GM12878 (cell line): ENCODE data around the gene NFKBIE. TPM values are rescaled to one million over a fixed set of nuclear protein-coding genes. Genes with fewer than 3 reads are reported as not detected.
A peak's percentile ranks its signal among the peaks of the same experiment; 100 is the strongest.

ENCODE experiments used
- ATAC-seq: fragments of 200-7000 bp; cut with Tn5 transposase; 3 replicates; pipeline ENCODE4 v1.9.1; 2020; ENCODE audit warnings: mild to moderate bottlenecking, moderate library complexity
- BruUV-seq: library from RNA; stranded (reverse); fragments of 400-500 nt; replicated peaks from 2 replicates; lab custom pipeline; 2021; lab: Mats Ljungman, UMichigan
- CTCF ChIA-PET: fragments of 300-600 bp; sonication (Branson Sonifier 250); formaldehyde crosslinking; extraction: SDS; loops from one replicate; lab custom pipeline; 2021; ENCODE audit warnings: inconsistent platforms; lab: Yijun Ruan, JAX
- POLR2A ChIA-PET: fragments of 350-600 bp; formaldehyde crosslinking; extraction: SDS; loops from one replicate; lab custom pipeline; 2021; ENCODE audit warnings: inconsistent platforms; lab: Charles Lee
- RAD21 ChIA-PET: fragments of 300-600 bp; sonication (Branson Sonifier 250); formaldehyde crosslinking; loops from one replicate; lab custom pipeline; 2023; ENCODE audit warnings: antibody characterized with exemption; ENCODE audit not compliant: unreplicated experiment; lab: Charles Lee
- SMC1A ChIA-PET: fragments of 300-600 bp; sonication (Branson Sonifier 250); formaldehyde crosslinking; loops from one replicate; lab custom pipeline; 2023; ENCODE audit not compliant: unreplicated experiment, uncharacterized antibody; lab: Charles Lee
- DNase-seq: peaks from one replicate; pipeline ENCODE4 v3.0.0-alpha.2; 2011; ENCODE audit warnings: low read depth, low spot score
- FAIRE-seq: peaks from 3 replicates; lab custom pipeline; 2011; peaks lifted over from hg19 to GRCh38; lab: Jason Lieb, UNC
- H2AFZ ChIP-seq: 2 replicates; pipeline ENCODE4 v1.6.0; 2011; ENCODE audit warnings: low read depth, low read length, control low read depth; ENCODE audit not compliant: control insufficient read depth
- H3K27ac ChIP-seq: 2 replicates; pipeline ENCODE4 v1.5.1; 2011; ENCODE audit warnings: control low read depth; ENCODE audit not compliant: control insufficient read depth, insufficient read depth
- H3K27me3 ChIP-seq, 2 experiments: replicated peaks in 1 of 2; 2 replicates each; pipeline versions ENCODE4 v1.6.0 to v1.6.1; 2011; ENCODE audit warnings: low read length in 1 of 2; ENCODE audit not compliant: control insufficient read depth in 2 of 2, insufficient read depth in 2 of 2
- H3K36me3 ChIP-seq, 2 experiments: 2 replicates each; pipeline ENCODE4 v1.5.1; 2011; ENCODE audit warnings: low read length in 1 of 2; ENCODE audit not compliant: control insufficient read depth in 2 of 2, insufficient read depth in 2 of 2
- H3K4me1 ChIP-seq: 2 replicates; pipeline ENCODE4 v1.6.1; 2011; ENCODE audit warnings: mild to moderate bottlenecking, low read length, moderate library complexity, mixed read lengths; ENCODE audit not compliant: control insufficient read depth, insufficient read depth
- H3K4me2 ChIP-seq: 2 replicates; pipeline ENCODE4 v1.6.0; 2011; ENCODE audit warnings: control low read depth; ENCODE audit not compliant: control insufficient read depth, insufficient read depth
- H3K4me3 ChIP-seq: fragments of 200-600 bp; sonication (generic); 2 replicates; pipeline ENCODE4 v1.5.1; 2016
- H3K79me2 ChIP-seq: 2 replicates; pipeline ENCODE4 v1.6.0; 2011; ENCODE audit warnings: low read length; ENCODE audit not compliant: control insufficient read depth, insufficient read depth
- H3K9ac ChIP-seq: 2 replicates; pipeline ENCODE4 v1.8.0; 2011; ENCODE audit warnings: low read length, control low read depth, mixed read lengths; ENCODE audit not compliant: control insufficient read depth, insufficient read depth
- H3K9me3 ChIP-seq: replicated peaks from 3 replicates; pipeline ENCODE4 v1.5.1; 2011; ENCODE audit warnings: mild to moderate bottlenecking, low read length; ENCODE audit not compliant: control insufficient read depth, insufficient read depth
- H4K20me1 ChIP-seq: 2 replicates; pipeline ENCODE4 v1.6.0; 2011; ENCODE audit not compliant: control insufficient read depth, insufficient read depth
- BACH1 ChIP-seq: fragments of 450-650 bp; IDR thresholded peaks from 2 replicates; pipeline ENCODE4 v1.6.1; 2017; ENCODE audit warnings: mild to moderate bottlenecking, borderline replicate concordance
- BCL11A ChIP-seq: IDR thresholded peaks from 2 replicates; pipeline ENCODE4 v1.6.1; 2011; ENCODE audit warnings: low read depth, low read length
- CHD2 ChIP-seq: IDR thresholded peaks from 2 replicates; pipeline ENCODE4 v1.6.1; 2011; ENCODE audit warnings: low read depth, low read length, improper control_type of control experiment, borderline replicate concordance
- CREB1 ChIP-seq: IDR thresholded peaks from 2 replicates; pipeline ENCODE4 v1.6.1; 2012; ENCODE audit warnings: low read depth, mild to moderate bottlenecking, inconsistent platforms
- IKZF1 ChIP-seq: fragments of 450-650 bp; conservative IDR thresholded peaks from 2 replicates; pipeline ENCODE4 v1.6.1; 2017; ENCODE audit warnings: antibody characterized with exemption, mild to moderate bottlenecking
- POLR2A ChIP-seq: IDR thresholded peaks from 2 replicates; pipeline ENCODE4 v1.6.1; 2011; ENCODE audit warnings: low read depth, mild to moderate bottlenecking, low read length
- POLR2AphosphoS5 ChIP-seq: IDR thresholded peaks from 2 replicates; pipeline ENCODE4 v1.6.1; 2011; ENCODE audit warnings: mild to moderate bottlenecking, low read length, inconsistent platforms
- POU2F2 ChIP-seq: IDR thresholded peaks from 3 replicates; pipeline ENCODE4 v1.6.1; 2011; ENCODE audit warnings: low read depth, mild to moderate bottlenecking, low read length, borderline replicate concordance
- SMAD5 ChIP-seq: IDR thresholded peaks from 2 replicates; pipeline ENCODE4 v1.6.1; 2016; ENCODE audit warnings: antibody characterized with exemption, low read depth
- SP1 ChIP-seq: IDR thresholded peaks from one replicate; pipeline ENCODE4 v1.6.1; 2011; ENCODE audit warnings: low read depth, low read length
- SUZ12 ChIP-seq: fragments of 200-600 bp; sonication (generic); IDR thresholded peaks from one replicate; pipeline ENCODE4 v1.6.1; 2018; ENCODE audit warnings: antibody characterized with exemption, mild to moderate bottlenecking; ENCODE audit not compliant: unreplicated experiment
- TCF7 ChIP-seq: IDR thresholded peaks from 2 replicates; pipeline ENCODE4 v1.6.1; 2014; ENCODE audit warnings: antibody characterized with exemption, borderline replicate concordance
- WRNIP1 ChIP-seq: IDR thresholded peaks from 2 replicates; pipeline ENCODE4 v1.6.1; 2011; ENCODE audit warnings: low read depth, low read length, improper control_type of control experiment, borderline replicate concordance
- WGBS: methylation state at CpG from one replicate; pipeline ENCODE4 v1.1.6; 2016; ENCODE audit warnings: low lambda C conversion rate; ENCODE audit not compliant: insufficient replicate concordance, insufficient coverage; ENCODE audit errors: missing lambda C conversion rate; 5-methylcytosine and 5-hydroxymethylcytosine counted together
- in situ Hi-C: fragments of 300-500 bp; cut with MboI; formaldehyde crosslinking; loops from 9 replicates; pipeline ENCODE4 v1.14.3; 2018; ENCODE audit warnings: mixed read lengths
- intact Hi-C: fragments of 100-400 bp; cut with micrococcal nuclease; formaldehyde crosslinking; loops from one replicate; pipeline ENCODE4 v1.14.2; 2022; ENCODE audit not compliant: unreplicated experiment
- polyA plus RNA-seq, 11 experiments: library from polyadenylated mRNA; depleted of rRNA in 4 of 11; unstranded in 6 of 11; stranded (reverse) in 5 of 11; fragments of >200 nt; fragmentation: Nextera tagmentation in 4 of 11; fragmentation: Illumina TruSeq in 1 of 11; extraction: Ambion mirVana in 4 of 11; extraction: Trizol in 1 of 11; gene quantifications; 1 replicate in 1 of 11; 2 replicates in 10 of 11; pipeline versions ENCODE4 v1.2.1 to v1.2.3, GENCODE V29; 2011 to 2016; ENCODE audit warnings: inconsistent platforms in 2 of 11, missing spikeins in 2 of 11, low read depth in 1 of 11
- total RNA-seq, 4 experiments: library from RNA; depleted of rRNA in 3 of 4; stranded (reverse); fragments of >200 nt in 3 of 4; fragmentation: Illumina TruSeq in 1 of 4; extraction: Trizol in 1 of 4; gene quantifications; 2 replicates each; pipeline versions ENCODE4 v1.2.1 to v1.2.3, GENCODE V29; 2013 to 2021
- TF ChIP-seq, protein P1 (sequence below): IDR thresholded peaks from 2 replicates; pipeline ENCODE4 v1.6.1; 2011; ENCODE audit warnings: borderline replicate concordance, low read depth, mild to moderate bottlenecking, moderate library complexity, low read length; ENCODE audit not compliant: insufficient read depth, poor library complexity, severe bottlenecking
- TF ChIP-seq, protein P2 (sequence below): IDR thresholded peaks from 2 replicates; pipeline ENCODE4 v1.6.1; 2012; ENCODE audit warnings: low read depth, low read length, improper control_type of control experiment
- TF ChIP-seq, protein P3 (sequence below): fragments of 450-650 bp; IDR thresholded peaks from 2 replicates; pipeline ENCODE4 v1.6.1; 2017; ENCODE audit warnings: mild to moderate bottlenecking, low read depth, inconsistent platforms; ENCODE audit not compliant: poor library complexity, severe bottlenecking
- TF ChIP-seq, protein P4 (sequence below): fragments of 450-650 bp; IDR thresholded peaks from 2 replicates; pipeline ENCODE4 v1.6.1; 2016; ENCODE audit warnings: mild to moderate bottlenecking
- TF ChIP-seq, protein P5 (sequence below): IDR thresholded peaks from 2 replicates; pipeline ENCODE4 v1.6.1; 2011; ENCODE audit warnings: low read depth, mild to moderate bottlenecking, low read length, moderate library complexity, borderline replicate concordance; ENCODE audit errors: extremely low read depth

Gene NFKBIE
- total and polyA plus RNA-seq, 10 of the 15 experiments (the other 5 are each of a cell fraction or from before 2014, with no cell fraction given), result 10.4 to 106 (median 38.8) TPM

DNA sequence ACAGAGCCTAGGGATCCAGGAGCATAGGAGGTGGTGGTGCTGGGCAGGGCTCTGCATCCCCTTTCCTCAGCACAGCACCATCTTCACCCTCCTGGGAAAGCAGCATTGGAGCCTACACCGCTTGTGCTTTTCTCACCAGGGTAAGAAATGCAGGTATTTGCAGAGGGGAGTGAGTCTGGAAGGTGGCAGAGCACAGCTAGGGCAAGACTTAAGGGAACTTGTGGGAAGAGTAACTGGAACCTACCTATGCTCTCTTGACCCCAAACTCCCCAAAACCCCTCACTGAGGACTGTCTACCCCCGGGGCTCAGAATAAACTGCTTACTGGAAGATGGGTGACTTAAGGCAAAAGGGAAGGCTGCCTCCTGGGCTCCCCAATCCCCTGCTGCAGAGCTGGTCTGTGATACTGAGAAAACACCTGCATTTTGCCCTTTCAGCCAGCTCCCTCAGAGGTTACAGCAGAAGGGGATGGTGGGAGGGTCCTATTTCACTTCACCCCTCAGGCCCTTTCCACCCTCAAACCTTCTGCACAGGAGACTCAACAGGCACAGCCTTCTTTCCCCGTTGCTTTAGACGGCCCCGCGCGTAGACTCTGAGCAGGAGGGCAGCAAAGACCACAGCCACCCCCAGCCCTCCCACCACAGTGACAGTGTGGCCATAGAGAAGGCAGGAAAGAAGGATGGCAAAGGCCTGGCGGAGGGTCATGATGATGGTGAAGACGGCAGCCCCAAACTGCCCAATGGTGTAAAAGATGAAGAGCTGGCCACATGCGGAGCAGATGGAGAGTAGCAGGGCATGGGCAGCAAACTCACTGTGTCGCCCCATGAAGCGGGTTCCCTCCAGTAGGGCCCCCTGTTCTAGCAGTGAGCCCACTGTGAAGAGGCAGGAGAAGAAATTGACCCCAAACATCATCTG lies 10.9 kb downstream of the NFKBIE start:
- intact Hi-C loops, result no loop called here
- TF ChIP-seq SP1 (no peak), SMAD5 (peak; percentile 34; the same call in 1 of the 2 replicates), BACH1 (peak; percentile 71), CHD2 (0 out of 2 replicates have a peak, but pooled peaks have one; percentile 13), CREB1 (no peak), TCF7 (peak; percentile 19; the same call in 1 of the 2 replicates), WRNIP1 (no peak), POLR2AphosphoS5 (peak; percentile 32), IKZF1 (no peak), POLR2A (peak; percentile 78), BCL11A (no peak), SUZ12 (no peak), POU2F2 (peak; percentile 8; the same call in 1 of the 3 replicates)
- TF ChIP-seq, protein P1, sequence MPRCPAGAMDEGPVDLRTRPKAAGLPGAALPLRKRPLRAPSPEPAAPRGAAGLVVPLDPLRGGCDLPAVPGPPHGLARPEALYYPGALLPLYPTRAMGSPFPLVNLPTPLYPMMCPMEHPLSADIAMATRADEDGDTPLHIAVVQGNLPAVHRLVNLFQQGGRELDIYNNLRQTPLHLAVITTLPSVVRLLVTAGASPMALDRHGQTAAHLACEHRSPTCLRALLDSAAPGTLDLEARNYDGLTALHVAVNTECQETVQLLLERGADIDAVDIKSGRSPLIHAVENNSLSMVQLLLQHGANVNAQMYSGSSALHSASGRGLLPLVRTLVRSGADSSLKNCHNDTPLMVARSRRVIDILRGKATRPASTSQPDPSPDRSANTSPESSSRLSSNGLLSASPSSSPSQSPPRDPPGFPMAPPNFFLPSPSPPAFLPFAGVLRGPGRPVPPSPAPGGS, result peak; percentile 9
- TF ChIP-seq, protein P2, sequence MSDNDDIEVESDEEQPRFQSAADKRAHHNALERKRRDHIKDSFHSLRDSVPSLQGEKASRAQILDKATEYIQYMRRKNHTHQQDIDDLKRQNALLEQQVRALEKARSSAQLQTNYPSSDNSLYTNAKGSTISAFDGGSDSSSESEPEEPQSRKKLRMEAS, result no peak
- TF ChIP-seq, protein P3, sequence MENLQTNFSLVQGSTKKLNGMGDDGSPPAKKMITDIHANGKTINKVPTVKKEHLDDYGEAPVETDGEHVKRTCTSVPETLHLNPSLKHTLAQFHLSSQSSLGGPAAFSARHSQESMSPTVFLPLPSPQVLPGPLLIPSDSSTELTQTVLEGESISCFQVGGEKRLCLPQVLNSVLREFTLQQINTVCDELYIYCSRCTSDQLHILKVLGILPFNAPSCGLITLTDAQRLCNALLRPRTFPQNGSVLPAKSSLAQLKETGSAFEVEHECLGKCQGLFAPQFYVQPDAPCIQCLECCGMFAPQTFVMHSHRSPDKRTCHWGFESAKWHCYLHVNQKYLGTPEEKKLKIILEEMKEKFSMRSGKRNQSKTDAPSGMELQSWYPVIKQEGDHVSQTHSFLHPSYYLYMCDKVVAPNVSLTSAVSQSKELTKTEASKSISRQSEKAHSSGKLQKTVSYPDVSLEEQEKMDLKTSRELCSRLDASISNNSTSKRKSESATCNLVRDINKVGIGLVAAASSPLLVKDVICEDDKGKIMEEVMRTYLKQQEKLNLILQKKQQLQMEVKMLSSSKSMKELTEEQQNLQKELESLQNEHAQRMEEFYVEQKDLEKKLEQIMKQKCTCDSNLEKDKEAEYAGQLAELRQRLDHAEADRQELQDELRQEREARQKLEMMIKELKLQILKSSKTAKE, result no peak
- TF ChIP-seq, protein P4, sequence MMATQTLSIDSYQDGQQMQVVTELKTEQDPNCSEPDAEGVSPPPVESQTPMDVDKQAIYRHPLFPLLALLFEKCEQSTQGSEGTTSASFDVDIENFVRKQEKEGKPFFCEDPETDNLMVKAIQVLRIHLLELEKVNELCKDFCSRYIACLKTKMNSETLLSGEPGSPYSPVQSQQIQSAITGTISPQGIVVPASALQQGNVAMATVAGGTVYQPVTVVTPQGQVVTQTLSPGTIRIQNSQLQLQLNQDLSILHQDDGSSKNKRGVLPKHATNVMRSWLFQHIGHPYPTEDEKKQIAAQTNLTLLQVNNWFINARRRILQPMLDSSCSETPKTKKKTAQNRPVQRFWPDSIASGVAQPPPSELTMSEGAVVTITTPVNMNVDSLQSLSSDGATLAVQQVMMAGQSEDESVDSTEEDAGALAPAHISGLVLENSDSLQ, result no peak
- TF ChIP-seq, protein P5, sequence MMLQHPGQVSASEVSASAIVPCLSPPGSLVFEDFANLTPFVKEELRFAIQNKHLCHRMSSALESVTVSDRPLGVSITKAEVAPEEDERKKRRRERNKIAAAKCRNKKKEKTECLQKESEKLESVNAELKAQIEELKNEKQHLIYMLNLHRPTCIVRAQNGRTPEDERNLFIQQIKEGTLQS, result no peak

More for the DNA sequence above, 10.9 kb downstream of the NFKBIE start:
- POLR2A ChIA-PET, result interaction anchor here (0.5 to 10.7 kb wide), 10 partner anchors 7 to 185 kb away, joined by 3 to 131 read pairs (median 4); partner anchors contain the start of gene HSP90AB1
- Histone ChIP-seq H3K36me3 (peaks cover 38 to 57% of the 10 kb centered on the region in 2 experiments), H3K27me3 (no peaks in the 10 kb centered on the region), H3K9me3 (no peaks in the 10 kb centered on the region), H3K4me1 (peaks cover 35% of the 10 kb centered on the region), H4K20me1 (peaks cover 10% of the 10 kb centered on the region; the same call in 1 of the 2 replicates), H3K4me3 (no peak overlapping the region), H3K27ac (no peak overlapping the region), H3K4me2 (peak overlapping the region; percentile 71), H3K79me2 (peaks cover 84% of the 10 kb centered on the region), H2AFZ (no peak overlapping the region), H3K9ac (no peak overlapping the region)
- DNase-seq (no peak), FAIRE-seq (no peak), ATAC-seq (no peak)
- RAD21 ChIA-PET, result interaction anchor here (0.7 to 4.8 kb wide), 8 partner anchors 8 to 158 kb away, joined by 3 to 28 read pairs (median 3); partner anchors contain the start of gene HSP90AB1
- 75% methylated on average over 11 of the region's 12 CpGs for WGBS
- in situ Hi-C loops, result no loop called here
- CTCF ChIA-PET, result interaction anchor here (0.7 to 5.0 kb wide), 16 partner anchors 7 to 158 kb away, joined by 3 to 45 read pairs (median 4); partner anchors contain the start of genes HSP90AB1 and SLC29A1
- BruUV-seq, result no TSS peak
- SMC1A ChIA-PET, result interaction anchor here (0.8 to 3.1 kb wide), 9 partner anchors 8 to 83 kb away, joined by 3 to 25 read pairs (median 5); partner anchors contain the start of genes HSP90AB1 and SLC29A1
